Activated CD4-positive, alpha-beta T cell treated with anti-CD3 and anti-CD28 coated beads, Interleukin-2, amount 50 U/mL, for 16 hours (primary cell): ENCODE results near the gene TCERG1L.

Source experiments
- DNase-seq: peaks from one replicate; pipeline ENCODE4 v3.0.0-alpha.2; 2020

TCERG1L gene

GRCh38 chr10:131053192-131053591 lies 258.3 kb downstream of the TCERG1L start:
- no peak for DNase-seq

- no peak for DNase-seq
Measured at GRCh38 chr10:131050162-131050766, 261.3 kb downstream of the TCERG1L start.

- no peak for DNase-seq
Measured at GRCh38 chr10:131049016-131049415, 262.5 kb downstream of the TCERG1L start.

GRCh38 chr10:131048606-131049005 lies 262.9 kb downstream of the TCERG1L start:
- DNase-seq: no peak

- DNase-seq: no peak
Measured at GRCh38 chr10:131047501-131047900, 264.0 kb downstream of the TCERG1L start.

- no peak for DNase-seq
Measured at GRCh38 chr10:131046194-131046593, 265.3 kb downstream of the TCERG1L start.

GRCh38 chr10:131044379-131045111 lies 267.0 kb downstream of the TCERG1L start:
- no peak for DNase-seq

GRCh38 chr10:131043039-131043691 lies 268.4 kb downstream of the TCERG1L start:
- DNase-seq: no peak
